ENCODE results near the gene TAAR8.
A peak's percentile ranks its signal among the peaks of the same experiment; 100 is the strongest.
"Not testable (repeated sequence)": the region's sequence is repeated elsewhere in the genome, so short reads cannot be mapped to it uniquely, and the experiment has no call there.

The TAAR8 gene, protein sequence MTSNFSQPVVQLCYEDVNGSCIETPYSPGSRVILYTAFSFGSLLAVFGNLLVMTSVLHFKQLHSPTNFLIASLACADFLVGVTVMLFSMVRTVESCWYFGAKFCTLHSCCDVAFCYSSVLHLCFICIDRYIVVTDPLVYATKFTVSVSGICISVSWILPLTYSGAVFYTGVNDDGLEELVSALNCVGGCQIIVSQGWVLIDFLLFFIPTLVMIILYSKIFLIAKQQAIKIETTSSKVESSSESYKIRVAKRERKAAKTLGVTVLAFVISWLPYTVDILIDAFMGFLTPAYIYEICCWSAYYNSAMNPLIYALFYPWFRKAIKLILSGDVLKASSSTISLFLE

DNA sequence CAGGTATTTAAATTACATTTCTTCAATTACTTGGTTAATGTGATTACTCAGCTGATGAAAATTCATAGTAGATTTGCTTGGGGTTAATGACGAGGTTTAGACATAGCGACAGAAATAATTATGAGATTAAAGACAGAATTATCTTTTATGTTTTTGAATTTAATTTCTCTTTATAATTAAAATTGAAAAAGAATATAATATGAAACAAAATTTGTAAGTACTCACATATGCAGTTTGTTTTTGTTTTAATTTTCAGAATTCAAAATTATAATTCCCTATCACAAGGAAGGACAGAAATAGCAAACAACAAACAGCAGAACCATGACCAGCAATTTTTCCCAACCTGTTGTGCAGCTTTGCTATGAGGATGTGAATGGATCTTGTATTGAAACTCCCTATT is at the start of gene TAAR8:
TSS of gene TAAR8 (plus strand) at position 301 of the 400 bp plus-strand sequence. CDS start at position 322, 21 bp downstream.
- DNase-seq (ENCODE audit: low spot score): no peak

DNA sequence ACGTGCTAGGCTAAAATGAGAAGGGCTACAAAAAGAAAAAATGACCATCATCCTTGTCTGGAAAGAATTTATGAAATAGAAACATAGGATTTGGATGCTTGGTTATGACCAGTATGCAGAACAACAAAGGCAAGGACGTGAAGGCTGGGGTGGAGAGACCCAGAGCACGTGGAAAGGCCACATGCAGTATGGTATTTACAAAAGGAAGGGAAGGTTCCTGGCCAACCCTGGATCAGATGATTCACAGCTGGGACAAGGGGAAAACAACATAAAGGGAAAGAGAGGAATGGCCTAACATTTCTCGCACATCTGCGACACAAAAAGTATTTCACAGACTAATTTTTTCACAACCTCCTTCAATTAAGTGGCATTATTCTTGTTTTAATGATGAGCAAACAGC is 47.7 kb upstream of the TAAR8 start:
- no peak for DNase-seq (ENCODE audit: low spot score)

DNA sequence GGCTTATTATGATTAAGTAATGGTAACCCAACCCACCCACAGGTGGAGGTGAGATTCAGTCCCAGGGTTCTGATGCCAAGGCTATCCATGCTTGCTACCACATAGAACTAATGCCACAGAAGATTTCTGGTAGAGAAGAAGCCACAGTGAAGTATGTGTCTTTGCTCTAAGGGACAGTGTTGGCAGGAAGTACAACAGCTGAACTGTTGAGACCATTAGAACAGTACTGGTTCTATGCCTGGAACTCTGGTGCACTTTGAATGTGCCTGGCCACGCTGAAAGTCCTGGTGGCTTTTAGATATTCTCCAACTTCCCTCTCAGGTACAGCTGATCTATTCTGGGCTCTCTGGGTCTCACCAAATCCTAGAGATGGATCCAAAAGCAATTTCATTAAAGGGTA is 47.3 kb upstream of the TAAR8 start:
- DNase-seq (ENCODE audit: low spot score): no peak

DNA sequence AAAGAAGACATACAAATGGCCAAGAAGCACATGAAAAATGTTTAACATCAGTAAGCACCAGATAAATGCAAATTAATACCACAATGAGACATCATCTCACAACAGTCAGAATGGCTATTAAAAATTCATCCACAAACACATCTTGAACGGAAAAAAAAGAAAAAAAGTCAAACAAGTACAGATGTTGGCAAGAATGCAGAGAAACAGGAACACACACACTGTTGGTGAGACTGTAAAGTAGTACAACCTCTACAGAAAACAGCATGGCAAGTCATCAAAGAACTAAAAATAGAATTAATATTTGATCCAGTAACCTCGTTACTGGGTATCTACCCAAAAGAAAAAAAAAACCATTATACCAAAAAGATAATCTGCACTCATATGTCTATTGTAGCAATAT is 46.0 kb upstream of the TAAR8 start:
- no peak for DNase-seq (ENCODE audit: low spot score)

DNA sequence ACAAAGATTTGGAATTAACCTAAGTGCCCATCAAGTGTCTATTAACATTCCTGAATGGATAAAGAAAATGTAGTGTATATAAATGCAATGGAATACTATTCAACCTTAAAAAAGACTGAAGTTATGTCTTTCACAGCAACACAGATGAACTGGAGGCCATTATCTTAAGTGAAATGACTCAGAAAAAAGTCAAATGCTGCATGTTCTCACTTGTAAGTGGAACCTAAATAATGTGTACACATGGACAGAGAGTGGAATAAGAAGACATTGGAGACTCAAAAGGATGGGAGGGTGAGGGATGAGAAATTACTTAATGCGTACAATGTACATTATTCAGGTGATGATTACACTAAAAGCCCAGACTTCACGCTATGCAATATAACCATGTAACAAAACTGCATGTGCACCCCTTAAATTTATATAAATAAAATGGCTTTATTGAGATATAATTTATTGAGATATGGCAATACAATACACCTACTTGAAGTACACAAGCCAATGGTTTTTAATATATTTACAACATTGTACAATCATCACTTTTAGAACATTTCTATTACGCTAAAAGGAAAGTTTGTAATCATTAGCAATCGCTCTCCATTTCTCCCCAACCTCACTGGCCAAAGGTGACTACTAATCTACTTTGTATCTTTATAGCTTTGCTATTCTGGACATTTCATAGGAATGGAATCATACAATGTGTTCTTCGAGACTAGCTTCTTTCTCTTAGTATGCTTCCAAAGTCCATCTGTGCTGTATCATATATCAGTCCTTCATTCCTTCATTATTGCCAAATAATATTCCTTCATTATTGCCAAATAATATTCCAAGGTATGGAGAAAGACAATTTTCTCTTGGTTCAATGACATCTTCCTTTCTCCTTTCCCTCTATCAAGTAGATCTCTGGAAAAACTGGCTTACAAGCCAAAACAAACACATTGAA is 45.3 kb upstream of the TAAR8 start:
- no peak for DNase-seq (ENCODE audit: low spot score)

DNA sequence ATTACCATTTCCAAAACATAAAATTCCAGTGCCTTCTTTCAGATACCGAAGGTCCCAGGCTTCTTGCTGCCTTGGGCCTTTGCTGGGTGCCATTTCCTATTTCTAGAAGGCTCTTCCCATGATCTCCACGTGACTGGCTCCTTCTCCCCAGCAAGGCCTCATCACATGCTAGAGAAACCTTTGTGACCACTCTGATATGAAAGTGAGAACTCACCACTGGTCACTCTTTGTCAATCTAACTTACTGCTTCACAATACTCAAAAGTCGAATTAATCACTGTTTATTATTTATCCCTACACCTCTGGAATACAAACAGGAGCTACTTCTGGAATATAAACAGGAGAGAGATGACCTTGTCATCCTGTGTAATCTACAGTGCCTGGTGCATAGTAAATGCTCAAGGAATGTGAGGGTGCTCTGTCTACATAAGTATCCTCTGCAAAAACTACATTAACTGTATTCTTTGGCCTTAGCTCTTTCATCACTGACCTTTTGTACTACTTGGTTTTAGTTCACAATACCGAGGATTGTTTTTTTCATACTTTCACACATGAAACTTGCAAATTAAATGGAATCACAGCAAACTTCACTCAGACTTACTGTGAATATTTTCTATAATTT is 41.2 kb upstream of the TAAR8 start:
- no peak for DNase-seq (ENCODE audit: low spot score)

DNA sequence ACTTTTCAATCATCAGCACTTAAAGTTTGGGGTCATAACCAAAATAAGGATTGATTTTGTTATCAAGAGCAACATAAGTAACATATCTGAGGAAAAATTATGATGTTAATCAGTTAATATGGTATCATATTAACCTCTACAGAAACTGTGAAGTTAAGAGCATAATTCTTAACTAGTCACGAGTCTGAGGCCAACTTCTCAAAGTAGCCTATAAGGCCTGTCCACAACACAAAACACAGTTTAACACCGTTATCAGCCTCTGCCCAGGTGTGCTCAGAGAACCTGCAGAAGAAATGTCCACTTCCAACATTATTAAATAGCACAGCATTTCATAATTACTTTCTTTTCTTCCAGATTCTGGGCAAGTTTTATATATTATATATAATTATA is 40.6 kb upstream of the TAAR8 start:
- DNase-seq (ENCODE audit: low spot score): no peak

DNA sequence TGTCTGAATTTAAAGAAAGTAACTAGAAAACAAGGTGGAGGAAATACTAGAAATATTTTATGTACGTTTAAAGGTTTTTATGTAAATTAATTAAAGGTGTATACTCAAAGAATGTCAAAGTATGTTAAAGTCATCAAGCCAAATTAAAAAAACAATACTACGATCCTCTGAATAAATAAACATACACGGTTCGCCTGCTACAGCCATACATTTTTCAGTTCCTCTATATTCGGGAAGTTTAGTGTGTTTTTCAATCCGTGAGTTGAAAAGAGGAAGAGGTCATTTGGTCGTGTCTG is 40.2 kb upstream of the TAAR8 start:
- DNase-seq (ENCODE audit: low spot score): no peak

DNA sequence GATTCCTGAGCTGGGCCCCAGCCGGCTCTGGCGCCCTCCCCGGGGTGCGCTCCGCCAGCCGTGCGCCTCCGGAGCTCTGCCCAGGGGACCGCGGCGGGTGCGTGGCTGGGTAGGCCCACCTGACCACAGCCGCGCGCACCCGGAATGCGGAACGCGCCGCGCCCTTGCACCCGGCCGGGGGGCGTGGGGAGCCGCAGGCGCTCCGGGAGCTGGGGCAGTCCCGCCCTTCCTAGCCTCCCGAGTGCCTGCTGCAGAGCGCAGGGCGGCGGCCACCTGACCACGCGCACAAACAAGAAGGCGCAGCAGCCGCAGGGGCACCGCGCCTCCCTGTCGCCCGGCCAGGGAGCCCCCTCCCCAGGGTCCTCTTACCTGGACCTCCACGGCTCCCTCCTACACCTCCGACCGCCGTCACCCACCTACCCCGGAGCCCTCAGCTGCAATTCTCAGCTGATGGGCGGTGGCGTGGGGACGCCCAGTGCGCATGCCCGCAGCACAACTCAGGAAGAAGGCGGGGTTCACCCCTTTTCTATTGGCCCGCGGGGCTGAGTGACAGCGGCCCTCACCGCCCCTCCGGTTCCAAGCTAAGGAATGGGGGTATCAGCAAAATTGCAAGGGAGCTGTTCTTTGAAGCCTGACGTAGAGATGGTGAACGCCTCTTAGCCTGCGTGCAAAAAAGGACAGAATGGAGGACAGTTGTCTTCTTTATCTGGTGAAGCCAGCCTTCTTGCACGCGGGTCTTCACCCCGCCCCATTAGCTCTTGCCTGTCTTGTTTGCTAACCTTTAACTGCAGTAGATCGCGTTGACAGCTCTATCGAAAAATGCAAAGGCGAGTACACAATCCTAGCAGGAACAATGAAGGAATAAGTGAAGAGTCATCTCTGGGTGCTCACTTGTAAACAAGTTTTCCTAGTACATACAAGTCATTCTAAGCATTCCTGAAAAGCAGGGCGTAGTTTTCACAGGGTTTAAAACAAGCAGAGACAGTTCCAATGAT is 39.5 kb upstream of the TAAR8 start, which contains the start of gene STX7:
TSS of gene STX7 (minus strand) at position 479 of the 995 bp plus-strand sequence. CDS start 9,586 bp downstream, outside the sequence.
- peak; percentile 97 for DNase-seq (ENCODE audit: low spot score)

DNA sequence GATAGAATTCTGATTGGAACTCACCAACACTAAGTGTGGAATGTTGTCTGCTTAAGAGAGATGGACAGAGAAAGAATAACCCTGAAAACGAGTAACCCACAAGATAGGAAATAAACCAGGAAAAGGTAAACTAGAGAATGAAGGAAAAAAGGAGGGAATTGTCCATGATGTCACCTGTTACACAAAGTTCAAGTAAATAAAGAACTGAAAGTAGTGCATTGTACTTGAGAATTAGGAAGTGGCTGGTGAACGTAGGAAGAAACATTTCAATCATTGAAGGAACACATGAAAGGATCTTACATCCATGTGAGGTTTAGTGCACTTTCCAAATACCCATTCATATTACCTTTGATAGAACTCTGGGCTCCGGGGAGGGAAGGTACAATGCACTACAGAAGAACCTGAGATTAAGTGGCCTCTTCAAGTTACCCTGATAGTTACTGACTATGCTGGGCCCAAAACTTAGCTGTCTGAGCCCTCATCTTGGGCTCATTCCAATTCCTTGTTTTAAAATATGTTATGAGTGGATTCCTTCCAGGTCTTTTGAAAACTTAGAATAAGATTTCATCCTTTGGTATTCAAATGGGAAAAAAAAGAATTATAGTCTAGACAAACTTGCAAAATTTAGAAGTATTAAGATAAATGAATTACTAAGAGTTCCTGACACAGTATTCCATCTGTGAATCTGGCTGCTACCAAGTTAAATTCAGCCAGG is 38.5 kb upstream of the TAAR8 start:
- DNase-seq (ENCODE audit: low spot score): no peak

DNA sequence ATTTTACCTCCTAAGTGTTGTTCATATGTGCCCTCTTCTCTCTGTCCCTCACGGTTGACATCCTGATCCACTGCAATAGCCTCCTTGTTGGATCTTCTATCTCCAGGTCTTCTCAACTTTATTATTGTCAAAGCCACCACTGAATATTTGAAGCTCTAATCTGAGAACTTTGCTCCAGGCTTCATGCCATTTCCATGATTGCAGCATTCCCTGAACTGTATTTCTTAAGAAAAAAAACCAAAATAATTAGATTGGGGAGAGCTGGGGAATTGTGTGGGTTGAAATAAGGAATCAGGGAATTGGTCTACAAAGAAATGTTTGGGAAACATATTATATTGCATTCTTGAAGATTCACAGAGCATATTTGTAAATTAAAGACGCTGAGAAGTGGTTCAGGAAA is 37.1 kb upstream of the TAAR8 start:
- no peak for DNase-seq (ENCODE audit: low spot score)

DNA sequence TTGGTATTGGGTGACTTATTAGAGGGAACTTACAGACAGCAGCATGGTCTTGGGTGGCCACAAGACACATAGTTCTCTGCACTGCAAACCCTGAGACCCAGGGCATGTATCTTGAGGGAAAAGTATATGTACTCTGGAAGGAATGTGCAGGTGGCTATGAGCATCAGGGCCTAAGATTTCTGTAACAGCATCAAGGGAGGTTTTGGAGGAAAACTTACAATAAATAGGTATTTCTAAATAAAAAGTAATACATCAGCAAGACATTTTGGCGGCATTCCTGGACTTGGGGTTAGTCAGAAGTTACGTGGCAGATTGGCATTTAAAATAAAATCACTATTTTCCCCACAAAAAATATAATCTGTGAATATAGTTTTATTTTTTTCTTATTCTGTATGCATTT is 31.5 kb upstream of the TAAR8 start:
- DNase-seq (ENCODE audit: low spot score): no peak

DNA sequence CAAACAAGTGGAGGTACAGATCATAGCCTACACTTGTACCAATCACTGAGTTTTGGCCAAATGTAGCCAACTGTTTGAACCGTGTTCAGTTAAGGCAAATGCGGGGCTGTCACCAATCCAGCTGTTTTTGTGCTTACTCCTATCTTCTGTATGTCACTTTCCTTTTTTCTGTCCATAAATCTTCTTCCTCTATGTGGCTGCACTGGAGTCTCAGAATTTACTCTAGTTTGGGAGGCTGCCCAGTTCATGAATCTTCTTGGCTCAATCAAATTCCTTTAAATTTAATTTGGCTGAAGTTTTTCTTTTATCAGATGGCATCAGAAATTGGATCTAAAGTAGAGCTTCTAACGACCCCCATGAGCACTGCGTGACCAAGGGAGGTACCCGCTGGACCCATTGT is 27.8 kb upstream of the TAAR8 start:
- DNase-seq (ENCODE audit: low spot score): no peak

DNA sequence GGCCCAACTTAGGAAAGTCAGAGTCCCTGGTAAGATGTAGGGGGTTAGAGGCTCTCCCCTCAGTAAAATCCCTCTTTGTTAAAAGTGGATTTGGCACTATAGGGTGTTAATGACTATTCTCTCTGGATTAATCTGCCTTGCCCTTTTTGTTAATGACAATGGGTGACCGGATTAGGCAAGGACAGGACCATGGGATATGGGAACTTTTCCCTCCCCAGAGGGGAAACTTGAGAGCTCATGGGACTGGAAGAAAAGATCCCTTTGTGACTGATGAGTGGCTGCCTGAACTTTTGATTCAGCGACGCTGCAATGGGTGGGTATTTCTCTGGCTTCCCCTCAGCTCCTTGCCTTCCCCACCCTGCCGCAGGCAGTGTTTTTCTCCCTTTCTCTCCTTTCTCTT is 26.6 kb upstream of the TAAR8 start:
- no peak for DNase-seq (ENCODE audit: low spot score)

DNA sequence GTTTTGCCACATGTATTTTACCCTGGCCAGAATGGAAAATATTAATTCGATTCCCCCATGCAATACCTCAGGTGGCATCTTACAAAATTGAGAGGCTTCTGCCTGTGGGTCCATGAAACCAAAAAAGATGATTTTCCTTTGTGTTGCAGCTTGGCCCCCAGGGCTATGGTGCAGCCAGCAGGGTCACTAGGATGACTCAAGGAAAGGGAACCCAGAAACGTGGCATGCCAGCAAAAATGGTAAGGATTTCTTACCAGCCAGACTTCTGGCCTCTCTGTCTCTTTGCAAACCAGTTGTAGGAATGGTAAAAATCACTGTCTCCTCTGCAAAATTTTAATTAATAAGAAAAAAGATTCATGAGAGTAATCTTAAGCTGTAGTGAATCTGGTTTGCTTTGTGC is 26.0 kb upstream of the TAAR8 start:
- no peak for DNase-seq (ENCODE audit: low spot score)

DNA sequence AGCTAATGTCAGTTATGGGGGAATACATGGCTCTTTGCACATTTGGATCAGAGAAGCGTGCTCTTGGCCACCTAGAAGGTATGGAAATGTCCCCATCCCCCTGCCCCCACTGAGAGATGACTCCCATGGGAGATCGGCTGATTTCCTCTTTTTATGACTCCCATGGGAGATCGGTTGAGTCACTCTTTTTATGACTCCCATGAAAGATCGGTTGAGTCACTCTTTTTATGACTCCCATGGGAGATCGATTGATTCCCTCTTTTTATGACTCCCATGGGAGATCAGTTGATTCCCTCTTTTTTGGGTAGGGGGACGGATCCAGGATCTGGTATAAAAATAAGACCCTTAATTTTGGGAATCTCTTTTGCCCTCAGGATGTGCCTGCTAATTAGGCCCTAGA is 24.7 kb upstream of the TAAR8 start:
- no peak for DNase-seq (ENCODE audit: low spot score)

DNA sequence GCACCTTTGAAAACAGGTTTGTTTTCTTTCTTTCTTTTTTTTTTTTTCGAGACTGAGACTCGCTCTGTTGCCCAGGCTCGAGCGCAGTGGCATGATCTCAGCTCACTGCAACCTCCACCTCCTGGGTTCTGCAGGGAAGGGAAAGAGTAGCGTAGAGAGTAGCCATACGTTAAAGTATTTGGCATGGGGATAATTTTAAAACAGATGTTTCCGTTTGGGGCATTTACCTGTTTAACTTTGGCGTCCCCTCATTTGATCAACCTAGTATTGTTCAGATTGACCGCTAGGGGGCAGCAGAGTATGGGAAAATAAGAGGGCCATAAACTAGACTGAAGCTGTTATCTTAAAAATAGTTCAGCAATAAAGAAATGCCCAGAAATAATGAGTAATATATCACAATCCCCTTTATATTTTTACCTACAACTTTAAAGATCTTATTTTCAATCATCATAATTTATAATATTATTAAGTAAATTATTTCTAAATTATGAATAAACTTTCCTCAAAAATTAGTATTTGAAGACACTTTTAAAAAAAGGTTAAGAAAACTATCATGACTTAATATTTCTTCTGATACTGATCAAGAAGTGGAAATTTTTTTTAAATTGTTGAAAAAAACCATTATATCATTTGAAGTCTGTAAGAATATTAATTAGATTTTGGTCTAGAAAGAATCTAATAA is 22.0 kb upstream of the TAAR8 start:
- DNase-seq (ENCODE audit: low spot score): peak; percentile 15

DNA sequence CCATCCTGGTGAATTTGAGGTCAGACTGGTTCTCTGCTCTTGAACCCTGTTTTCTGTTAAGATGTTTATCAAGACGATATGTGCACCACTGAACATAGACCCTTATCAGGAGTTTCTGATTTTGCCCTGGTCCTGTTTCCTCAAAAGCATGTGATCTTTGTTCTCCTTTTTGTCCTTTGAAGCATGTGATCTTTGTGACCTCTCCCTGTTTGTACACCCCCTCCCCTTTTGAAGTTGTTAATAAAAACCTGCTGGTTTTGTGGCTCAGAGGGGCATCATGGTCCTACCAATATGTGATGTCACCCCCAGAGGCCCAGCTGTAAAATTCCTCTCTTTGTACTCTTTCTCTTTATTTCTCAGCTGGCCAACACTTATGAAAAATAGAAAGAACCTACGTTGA is 17.9 kb upstream of the TAAR8 start:
- not testable (repeated sequence) for DNase-seq (ENCODE audit: low spot score)

DNA sequence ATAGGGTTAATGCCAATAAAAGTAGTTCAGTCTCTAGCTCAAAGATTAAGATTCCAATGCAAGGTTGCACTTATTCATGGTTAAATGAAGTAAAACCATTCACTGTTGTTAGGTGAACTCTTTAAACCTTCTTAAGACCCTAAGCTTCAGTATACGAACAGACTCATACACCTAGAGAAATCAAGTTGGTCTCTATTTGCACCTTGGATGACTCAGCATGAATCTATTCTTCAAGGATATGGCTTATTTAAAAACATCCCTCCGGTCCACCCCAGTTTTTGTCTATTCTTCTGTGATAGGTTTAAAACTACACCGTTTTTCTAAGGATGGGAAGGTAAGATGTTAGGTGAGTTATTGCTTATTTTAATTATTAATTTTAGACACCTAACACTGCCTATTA is 15.3 kb upstream of the TAAR8 start:
- no peak for DNase-seq (ENCODE audit: low spot score)

DNA sequence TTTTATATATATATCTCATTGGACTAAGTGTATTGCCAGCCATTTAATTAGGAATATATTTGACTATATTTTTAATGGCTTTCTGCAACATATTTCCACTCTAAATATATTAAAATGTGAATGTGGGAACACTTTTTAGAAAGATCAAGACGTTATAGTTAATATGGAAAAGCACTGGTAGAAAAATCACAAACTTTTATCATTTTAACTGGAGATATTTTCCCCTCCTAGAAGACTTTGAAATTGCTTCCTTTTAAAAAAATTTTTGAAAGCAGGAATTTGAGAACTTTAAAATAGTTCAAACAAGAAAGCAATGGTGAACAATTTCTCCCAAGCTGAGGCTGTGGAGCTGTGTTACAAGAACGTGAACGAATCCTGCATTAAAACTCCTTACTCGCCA is 14.5 kb upstream of the TAAR8 start, which contains the start of gene TAAR9:
TSS of gene TAAR9 (plus strand) at position 301 of the 400 bp plus-strand sequence. CDS start at position 314, 13 bp downstream.
- no peak for DNase-seq (ENCODE audit: low spot score)

All from AG08396 (cell line).